UCSD-AML1 (cell line): Measurements from ENCODE around the gene DCD.

Experiments
- DNase-seq: peaks from one replicate; lab custom pipeline; 2025; ENCODE audit not compliant: unreplicated experiment; lab: John Stamatoyannopoulos, UW

The DCD gene

GRCh38 chr12:54608769-54609168 lies 39.4 kb downstream of the DCD start:
- no peak for DNase-seq

- DNase-seq: no peak
These were observed 40.0 kb downstream of the DCD start for GRCh38 chr12:54608156-54608555.

GRCh38 chr12:54606556-54606955 lies 41.6 kb downstream of the DCD start:
- no peak for DNase-seq

GRCh38 chr12:54605138-54605970 lies 42.8 kb downstream of the DCD start:
- no peak for DNase-seq

- no peak for DNase-seq
These were observed 43.7 kb downstream of the DCD start for GRCh38 chr12:54604436-54604835.

- no peak for DNase-seq
These were observed 44.3 kb downstream of the DCD start for GRCh38 chr12:54603872-54604271.

GRCh38 chr12:54603173-54603814 lies 44.9 kb downstream of the DCD start:
- DNase-seq: peak; percentile 41

- DNase-seq: no peak
These were observed 45.5 kb downstream of the DCD start for GRCh38 chr12:54602661-54603060.

- no peak for DNase-seq
These were observed 46.3 kb downstream of the DCD start for GRCh38 chr12:54601841-54602240.

GRCh38 chr12:54598970-54599369 lies 49.2 kb downstream of the DCD start:
- DNase-seq: no peak

GRCh38 chr12:54596526-54596946 lies 51.6 kb downstream of the DCD start:
- DNase-seq: peak; percentile 63

- DNase-seq: no peak
These were observed 52.7 kb downstream of the DCD start for GRCh38 chr12:54595471-54595870.
